ENCODE measurements around the gene PARD3. TPM values are rescaled to one million over a fixed set of nuclear protein-coding genes. Genes with fewer than 3 reads are reported as not detected.

The PARD3 gene
- total RNA-seq, 3 donors from 2014 or later (not counting 1 experiment from before 2014, with no cell fraction given) = 0.14 to 0.49 (median 0.38) TPM

GRCh38 chr10:34557173-34557572 is 257.9 kb downstream of the PARD3 start:
- no peaks in the 10 kb centered on the region for H3K9me3 Mint-ChIP-seq
- Histone ChIP-seq H3K27ac (ENCODE audit: low read length) (no peak overlapping the region), H3K4me1 (ENCODE audit: control insufficient read depth, insufficient read depth, low read length) (no peaks in the 10 kb centered on the region), H3K4me3 (ENCODE audit: low read length) (no peak overlapping the region), H3K36me3 (ENCODE audit: control insufficient read depth, insufficient read depth, low read length) (no peaks in the 10 kb centered on the region), H3K27me3 (ENCODE audit: control insufficient read depth, insufficient read depth, low read length) (no peaks in the 10 kb centered on the region), H3K9me3 (ENCODE audit: control insufficient read depth, insufficient read depth, low read length) (no peaks in the 10 kb centered on the region)
- DNase-seq = no peak
- TF ChIP-seq CTCF (IDR thresholded peaks at IDR 0.05) = no peak
- WGBS (ENCODE audit: insufficient coverage) = 88% methylated on average over 5 of the region's 6 CpGs
- no peaks in the 10 kb centered on the region for H3K36me3 Mint-ChIP-seq
- H3K27ac Mint-ChIP-seq = no peak overlapping the region
- H3K4me3 Mint-ChIP-seq = no peak overlapping the region
- H3K27me3 Mint-ChIP-seq (ENCODE audit: low read depth in 2 of 2) = peaks cover 0 to 5% of the 10 kb centered on the region in 2 donors
- intact Hi-C loops (cut with micrococcal nuclease) = no loop called here
- peaks cover 5 to 6% of the 10 kb centered on the region in 2 donors for H3K4me1 Mint-ChIP-seq
- no peak for ATAC-seq

- no peaks in the 10 kb centered on the region for H3K9me3 ChIP-seq (ENCODE audit: control insufficient read depth, insufficient read depth, low read length)
- WGBS (ENCODE audit: insufficient coverage) = 79% methylated on average over 1 of the region's 1 CpG
- Mint-ChIP-seq H3K4me3 (no peak overlapping the region), H3K36me3 (no peaks in the 10 kb centered on the region), H3K9me3 (no peaks in the 10 kb centered on the region), H3K27ac (no peak overlapping the region), H3K27me3 (ENCODE audit: low read depth in 2 of 2) (peaks cover 0 to 4% of the 10 kb centered on the region in 2 donors), H3K4me1 (peaks cover 5 to 6% of the 10 kb centered on the region in 2 donors)
- no peak for TF ChIP-seq CTCF (IDR thresholded peaks at IDR 0.05)
- peak in 1 of 3 donors; percentile 30 for ATAC-seq
- intact Hi-C loops (cut with micrococcal nuclease) = no loop called here
- no peak for DNase-seq
- no peaks in the 10 kb centered on the region for H3K27me3 ChIP-seq (ENCODE audit: control insufficient read depth, insufficient read depth, low read length)
- no peaks in the 10 kb centered on the region for H3K36me3 ChIP-seq (ENCODE audit: control insufficient read depth, insufficient read depth, low read length)
- H3K4me3 ChIP-seq (ENCODE audit: low read length) = no peak overlapping the region
- H3K27ac ChIP-seq (ENCODE audit: low read length) = no peak overlapping the region
- H3K4me1 ChIP-seq (ENCODE audit: control insufficient read depth, insufficient read depth, low read length) = no peaks in the 10 kb centered on the region
Measured at GRCh38 chr10:34555653-34556052, 259.4 kb downstream of the PARD3 start.

GRCh38 chr10:34553747-34554146 is 261.3 kb downstream of the PARD3 start:
- H3K9me3 ChIP-seq (ENCODE audit: control insufficient read depth, insufficient read depth, low read length) = no peaks in the 10 kb centered on the region
- DNase-seq (no peak), ATAC-seq (no peak)
- Mint-ChIP-seq H3K27me3 (ENCODE audit: low read depth in 2 of 2) (peaks cover 0 to 1% of the 10 kb centered on the region in 2 donors), H3K4me1 (peaks cover 5 to 6% of the 10 kb centered on the region in 2 donors), H3K9me3 (no peaks in the 10 kb centered on the region), H3K27ac (no peak overlapping the region), H3K4me3 (no peak overlapping the region), H3K36me3 (no peaks in the 10 kb centered on the region)
- no peaks in the 10 kb centered on the region for H3K36me3 ChIP-seq (ENCODE audit: control insufficient read depth, insufficient read depth, low read length)
- intact Hi-C loops (cut with micrococcal nuclease) = no loop called here
- no peaks in the 10 kb centered on the region for H3K4me1 ChIP-seq (ENCODE audit: control insufficient read depth, insufficient read depth, low read length)
- no peak overlapping the region for H3K4me3 ChIP-seq (ENCODE audit: low read length)
- TF ChIP-seq CTCF (IDR thresholded peaks at IDR 0.05) = no peak
- WGBS (ENCODE audit: insufficient coverage) = 95% methylated on average over 1 of the region's 1 CpG
- no peaks in the 10 kb centered on the region for H3K27me3 ChIP-seq (ENCODE audit: control insufficient read depth, insufficient read depth, low read length)
- no peak overlapping the region for H3K27ac ChIP-seq (ENCODE audit: low read length)

- DNase-seq (no peak), ATAC-seq (no peak)
- Mint-ChIP-seq H3K4me3 (no peak overlapping the region), H3K4me1 (peaks cover 5 to 6% of the 10 kb centered on the region in 2 donors), H3K27ac (no peak overlapping the region), H3K27me3 (ENCODE audit: low read depth in 2 of 2) (peaks cover 3 to 14% of the 10 kb centered on the region in 2 donors), H3K9me3 (no peaks in the 10 kb centered on the region), H3K36me3 (no peaks in the 10 kb centered on the region)
- H3K9me3 ChIP-seq (ENCODE audit: control insufficient read depth, insufficient read depth, low read length) = no peaks in the 10 kb centered on the region
- H3K27ac ChIP-seq (ENCODE audit: low read length) = no peak overlapping the region
- H3K27me3 ChIP-seq (ENCODE audit: control insufficient read depth, insufficient read depth, low read length) = no peaks in the 10 kb centered on the region
- intact Hi-C loops (cut with micrococcal nuclease) = no loop called here
- 92% methylated on average over 4 of the region's 4 CpGs for WGBS (ENCODE audit: insufficient coverage)
- H3K36me3 ChIP-seq (ENCODE audit: control insufficient read depth, insufficient read depth, low read length) = no peaks in the 10 kb centered on the region
- no peaks in the 10 kb centered on the region for H3K4me1 ChIP-seq (ENCODE audit: control insufficient read depth, insufficient read depth, low read length)
- no peak overlapping the region for H3K4me3 ChIP-seq (ENCODE audit: low read length)
- TF ChIP-seq CTCF (IDR thresholded peaks at IDR 0.05) = no peak
Measured at GRCh38 chr10:34551295-34551694, 263.8 kb downstream of the PARD3 start.
